Adrenal gland (tissue), 5 donors: ENCODE measurements around the gene WWOX.

ENCODE experiments used
- POLR2A ChIP-seq, 2 donors: fragments of 450-650 bp; IDR thresholded peaks; one replicate each; pipeline ENCODE4 v1.6.1; 2017; ENCODE audit warnings: antibody characterized with exemption in 2 of 2, mild to moderate bottlenecking in 2 of 2, moderate library complexity in 1 of 2
- TF ChIP-seq, protein P1 (sequence below), 6 experiments: fragments of 450-650 bp in 4 of 6; fragments of 200-600 bp in 2 of 6; sonication (generic) in 1 of 6; IDR thresholded peaks; 1 replicate in 5 of 6; 2 replicates in 1 of 6; pipeline versions ENCODE4 v1.5.1 to v1.8.0; 2016 to 2021; ENCODE audit warnings: antibody characterized with exemption in 6 of 6, mild to moderate bottlenecking in 2 of 6, moderate library complexity in 1 of 6
- donor health status: DM: no; HTN: no; CAD: no.

DNA sequence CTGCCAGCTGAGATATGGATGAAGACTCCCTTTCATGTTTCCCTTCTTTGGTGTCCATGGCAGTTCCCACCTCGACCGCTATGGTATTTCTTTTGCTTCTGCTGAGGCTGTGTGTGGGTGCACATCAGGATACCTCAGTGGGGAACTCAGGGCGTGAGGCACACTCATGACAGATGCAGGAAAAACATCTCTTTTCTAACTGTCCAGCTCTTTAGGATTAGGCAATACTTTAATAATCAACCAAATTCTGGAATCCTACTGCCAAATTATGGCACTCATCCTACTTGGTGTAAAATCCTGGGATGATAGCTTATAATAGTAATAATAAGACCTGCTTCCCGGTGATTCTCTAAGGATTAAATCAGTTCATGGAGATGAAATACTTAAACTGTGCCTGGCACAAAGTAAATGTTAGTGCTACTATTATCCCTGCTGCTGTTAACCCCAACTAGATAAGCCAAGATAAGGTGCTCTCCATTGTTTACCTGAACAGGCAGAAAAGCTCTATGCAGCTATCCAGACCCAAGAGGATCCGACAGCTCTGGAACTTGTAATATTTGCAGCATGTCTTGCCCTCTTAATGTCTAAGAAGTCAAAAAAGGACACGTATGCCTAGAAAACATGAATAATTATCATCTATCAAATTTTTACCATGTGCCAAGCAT lies 543.3 kb downstream of the WWOX start:
- no peak for TF ChIP-seq POLR2A (IDR thresholded peaks at IDR 0.05)
- TF ChIP-seq, protein P1, sequence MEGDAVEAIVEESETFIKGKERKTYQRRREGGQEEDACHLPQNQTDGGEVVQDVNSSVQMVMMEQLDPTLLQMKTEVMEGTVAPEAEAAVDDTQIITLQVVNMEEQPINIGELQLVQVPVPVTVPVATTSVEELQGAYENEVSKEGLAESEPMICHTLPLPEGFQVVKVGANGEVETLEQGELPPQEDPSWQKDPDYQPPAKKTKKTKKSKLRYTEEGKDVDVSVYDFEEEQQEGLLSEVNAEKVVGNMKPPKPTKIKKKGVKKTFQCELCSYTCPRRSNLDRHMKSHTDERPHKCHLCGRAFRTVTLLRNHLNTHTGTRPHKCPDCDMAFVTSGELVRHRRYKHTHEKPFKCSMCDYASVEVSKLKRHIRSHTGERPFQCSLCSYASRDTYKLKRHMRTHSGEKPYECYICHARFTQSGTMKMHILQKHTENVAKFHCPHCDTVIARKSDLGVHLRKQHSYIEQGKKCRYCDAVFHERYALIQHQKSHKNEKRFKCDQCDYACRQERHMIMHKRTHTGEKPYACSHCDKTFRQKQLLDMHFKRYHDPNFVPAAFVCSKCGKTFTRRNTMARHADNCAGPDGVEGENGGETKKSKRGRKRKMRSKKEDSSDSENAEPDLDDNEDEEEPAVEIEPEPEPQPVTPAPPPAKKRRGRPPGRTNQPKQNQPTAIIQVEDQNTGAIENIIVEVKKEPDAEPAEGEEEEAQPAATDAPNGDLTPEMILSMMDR (IDR thresholded peaks at IDR 0.05) = no peak
